ENCODE results near the gene MALRD1.

DNA sequence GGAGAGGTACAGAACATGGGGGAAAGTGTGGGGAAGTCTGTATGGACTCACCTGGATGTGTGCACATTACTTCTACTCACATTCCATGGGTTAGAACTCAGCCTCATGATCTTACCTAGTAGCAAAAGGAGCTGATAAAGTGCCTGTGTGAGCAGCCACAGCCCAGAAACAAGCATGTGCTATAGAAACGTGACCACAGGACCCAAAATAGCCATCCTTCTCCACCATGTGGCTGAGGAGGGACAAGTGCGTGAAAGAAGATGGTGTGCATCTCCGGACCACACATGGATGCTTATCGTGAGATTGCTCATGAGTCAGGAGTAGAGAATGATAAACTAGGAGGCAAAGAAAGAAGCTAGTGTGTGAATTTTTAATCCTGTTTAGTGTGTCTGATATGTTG lies 431.3 kb downstream of the MALRD1 start:
- TF ChIP-seq, protein P1, sequence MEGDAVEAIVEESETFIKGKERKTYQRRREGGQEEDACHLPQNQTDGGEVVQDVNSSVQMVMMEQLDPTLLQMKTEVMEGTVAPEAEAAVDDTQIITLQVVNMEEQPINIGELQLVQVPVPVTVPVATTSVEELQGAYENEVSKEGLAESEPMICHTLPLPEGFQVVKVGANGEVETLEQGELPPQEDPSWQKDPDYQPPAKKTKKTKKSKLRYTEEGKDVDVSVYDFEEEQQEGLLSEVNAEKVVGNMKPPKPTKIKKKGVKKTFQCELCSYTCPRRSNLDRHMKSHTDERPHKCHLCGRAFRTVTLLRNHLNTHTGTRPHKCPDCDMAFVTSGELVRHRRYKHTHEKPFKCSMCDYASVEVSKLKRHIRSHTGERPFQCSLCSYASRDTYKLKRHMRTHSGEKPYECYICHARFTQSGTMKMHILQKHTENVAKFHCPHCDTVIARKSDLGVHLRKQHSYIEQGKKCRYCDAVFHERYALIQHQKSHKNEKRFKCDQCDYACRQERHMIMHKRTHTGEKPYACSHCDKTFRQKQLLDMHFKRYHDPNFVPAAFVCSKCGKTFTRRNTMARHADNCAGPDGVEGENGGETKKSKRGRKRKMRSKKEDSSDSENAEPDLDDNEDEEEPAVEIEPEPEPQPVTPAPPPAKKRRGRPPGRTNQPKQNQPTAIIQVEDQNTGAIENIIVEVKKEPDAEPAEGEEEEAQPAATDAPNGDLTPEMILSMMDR (IDR thresholded peaks at IDR 0.05) = no peak
- TF ChIP-seq SIN3A (IDR thresholded peaks at IDR 0.05; ENCODE audit: borderline replicate concordance, insufficient read depth, low read depth, low read length) = no peak
- TF ChIP-seq, protein P2, sequence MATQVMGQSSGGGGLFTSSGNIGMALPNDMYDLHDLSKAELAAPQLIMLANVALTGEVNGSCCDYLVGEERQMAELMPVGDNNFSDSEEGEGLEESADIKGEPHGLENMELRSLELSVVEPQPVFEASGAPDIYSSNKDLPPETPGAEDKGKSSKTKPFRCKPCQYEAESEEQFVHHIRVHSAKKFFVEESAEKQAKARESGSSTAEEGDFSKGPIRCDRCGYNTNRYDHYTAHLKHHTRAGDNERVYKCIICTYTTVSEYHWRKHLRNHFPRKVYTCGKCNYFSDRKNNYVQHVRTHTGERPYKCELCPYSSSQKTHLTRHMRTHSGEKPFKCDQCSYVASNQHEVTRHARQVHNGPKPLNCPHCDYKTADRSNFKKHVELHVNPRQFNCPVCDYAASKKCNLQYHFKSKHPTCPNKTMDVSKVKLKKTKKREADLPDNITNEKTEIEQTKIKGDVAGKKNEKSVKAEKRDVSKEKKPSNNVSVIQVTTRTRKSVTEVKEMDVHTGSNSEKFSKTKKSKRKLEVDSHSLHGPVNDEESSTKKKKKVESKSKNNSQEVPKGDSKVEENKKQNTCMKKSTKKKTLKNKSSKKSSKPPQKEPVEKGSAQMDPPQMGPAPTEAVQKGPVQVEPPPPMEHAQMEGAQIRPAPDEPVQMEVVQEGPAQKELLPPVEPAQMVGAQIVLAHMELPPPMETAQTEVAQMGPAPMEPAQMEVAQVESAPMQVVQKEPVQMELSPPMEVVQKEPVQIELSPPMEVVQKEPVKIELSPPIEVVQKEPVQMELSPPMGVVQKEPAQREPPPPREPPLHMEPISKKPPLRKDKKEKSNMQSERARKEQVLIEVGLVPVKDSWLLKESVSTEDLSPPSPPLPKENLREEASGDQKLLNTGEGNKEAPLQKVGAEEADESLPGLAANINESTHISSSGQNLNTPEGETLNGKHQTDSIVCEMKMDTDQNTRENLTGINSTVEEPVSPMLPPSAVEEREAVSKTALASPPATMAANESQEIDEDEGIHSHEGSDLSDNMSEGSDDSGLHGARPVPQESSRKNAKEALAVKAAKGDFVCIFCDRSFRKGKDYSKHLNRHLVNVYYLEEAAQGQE (IDR thresholded peaks at IDR 0.05; ENCODE audit: insufficient read depth in 1 of 2, low read depth in 2 of 2, low read length in 1 of 2) = no peak
- TF ChIP-seq POLR2AphosphoS5 (IDR thresholded peaks at IDR 0.05; ENCODE audit: low read depth, low read length) = no peak
- TF ChIP-seq TCF7L2 (IDR thresholded peaks at IDR 0.05; ENCODE audit: low read depth, low read length) = no peak

All from Panc1 (cell line).